Neural progenitor cell (in vitro differentiated cells): ENCODE results near the gene MBL2.

Source experiments
- EZH2 ChIP-seq: fragments of 200-600 bp; sonication (generic); IDR thresholded peaks from 2 replicates; pipeline ENCODE4 v1.6.1; 2017; ENCODE audit warnings: antibody characterized with exemption, mild to moderate bottlenecking, moderate library complexity
- EZH2phosphoT487 ChIP-seq: fragments of 200-600 bp; sonication (generic); IDR thresholded peaks from 2 replicates; pipeline ENCODE4 v1.6.1; 2017; ENCODE audit warnings: antibody characterized with exemption
- TF ChIP-seq, protein P1 (sequence below): fragments of 200-600 bp; sonication (generic); IDR thresholded peaks from 2 replicates; pipeline ENCODE4 v1.5.1; 2017; ENCODE audit warnings: antibody characterized with exemption, mild to moderate bottlenecking

GRCh38 chr10:52751337-52751736 lies 21.2 kb downstream of the MBL2 start:
- TF ChIP-seq EZH2 (no peak), EZH2phosphoT487 (no peak)
- TF ChIP-seq, protein P1, sequence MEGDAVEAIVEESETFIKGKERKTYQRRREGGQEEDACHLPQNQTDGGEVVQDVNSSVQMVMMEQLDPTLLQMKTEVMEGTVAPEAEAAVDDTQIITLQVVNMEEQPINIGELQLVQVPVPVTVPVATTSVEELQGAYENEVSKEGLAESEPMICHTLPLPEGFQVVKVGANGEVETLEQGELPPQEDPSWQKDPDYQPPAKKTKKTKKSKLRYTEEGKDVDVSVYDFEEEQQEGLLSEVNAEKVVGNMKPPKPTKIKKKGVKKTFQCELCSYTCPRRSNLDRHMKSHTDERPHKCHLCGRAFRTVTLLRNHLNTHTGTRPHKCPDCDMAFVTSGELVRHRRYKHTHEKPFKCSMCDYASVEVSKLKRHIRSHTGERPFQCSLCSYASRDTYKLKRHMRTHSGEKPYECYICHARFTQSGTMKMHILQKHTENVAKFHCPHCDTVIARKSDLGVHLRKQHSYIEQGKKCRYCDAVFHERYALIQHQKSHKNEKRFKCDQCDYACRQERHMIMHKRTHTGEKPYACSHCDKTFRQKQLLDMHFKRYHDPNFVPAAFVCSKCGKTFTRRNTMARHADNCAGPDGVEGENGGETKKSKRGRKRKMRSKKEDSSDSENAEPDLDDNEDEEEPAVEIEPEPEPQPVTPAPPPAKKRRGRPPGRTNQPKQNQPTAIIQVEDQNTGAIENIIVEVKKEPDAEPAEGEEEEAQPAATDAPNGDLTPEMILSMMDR = no peak
